Lower leg skin (tissue), 3 donors: ENCODE data around the gene NELL1.

ENCODE experiments used
- CTCF ChIP-seq, 3 donors: fragments of 450-650 bp; IDR thresholded peaks; one replicate each; pipeline ENCODE4 v1.5.1; 2016; ENCODE audit warnings: antibody characterized with exemption in 3 of 3, mild to moderate bottlenecking in 3 of 3, moderate library complexity in 2 of 3
- POLR2A ChIP-seq, 2 donors: fragments of 450-650 bp; IDR thresholded peaks; one replicate each; pipeline ENCODE4 v1.6.1; 2016 to 2017; ENCODE audit warnings: antibody characterized with exemption in 2 of 2, mild to moderate bottlenecking in 1 of 2, moderate library complexity in 1 of 2

- TF ChIP-seq CTCF (IDR thresholded peaks at IDR 0.05) (no peak), POLR2A (IDR thresholded peaks at IDR 0.05) (no peak)
Observed at GRCh38 chr11:21179770-21180169, 510.4 kb downstream of the NELL1 start.
